ENCODE data around the gene CERCAM.

GRCh38 chr9:128455849-128456612, 35.4 kb downstream of the CERCAM start, which contains the start of gene ODF2:
- TF ChIP-seq, protein P1, sequence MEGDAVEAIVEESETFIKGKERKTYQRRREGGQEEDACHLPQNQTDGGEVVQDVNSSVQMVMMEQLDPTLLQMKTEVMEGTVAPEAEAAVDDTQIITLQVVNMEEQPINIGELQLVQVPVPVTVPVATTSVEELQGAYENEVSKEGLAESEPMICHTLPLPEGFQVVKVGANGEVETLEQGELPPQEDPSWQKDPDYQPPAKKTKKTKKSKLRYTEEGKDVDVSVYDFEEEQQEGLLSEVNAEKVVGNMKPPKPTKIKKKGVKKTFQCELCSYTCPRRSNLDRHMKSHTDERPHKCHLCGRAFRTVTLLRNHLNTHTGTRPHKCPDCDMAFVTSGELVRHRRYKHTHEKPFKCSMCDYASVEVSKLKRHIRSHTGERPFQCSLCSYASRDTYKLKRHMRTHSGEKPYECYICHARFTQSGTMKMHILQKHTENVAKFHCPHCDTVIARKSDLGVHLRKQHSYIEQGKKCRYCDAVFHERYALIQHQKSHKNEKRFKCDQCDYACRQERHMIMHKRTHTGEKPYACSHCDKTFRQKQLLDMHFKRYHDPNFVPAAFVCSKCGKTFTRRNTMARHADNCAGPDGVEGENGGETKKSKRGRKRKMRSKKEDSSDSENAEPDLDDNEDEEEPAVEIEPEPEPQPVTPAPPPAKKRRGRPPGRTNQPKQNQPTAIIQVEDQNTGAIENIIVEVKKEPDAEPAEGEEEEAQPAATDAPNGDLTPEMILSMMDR (IDR thresholded peaks at IDR 0.05) = no peak
- no peak for TF ChIP-seq EZH2 (IDR thresholded peaks at IDR 0.05)
